HEK293 (cell line): Measurements from ENCODE around the gene SFTPD.

ENCODE experiments used
- AEBP2 ChIP-seq: fragments of 450-650 bp; formaldehyde crosslinking; IDR thresholded peaks from 2 replicates; pipeline ENCODE4 v1.5.1; 2016; ENCODE audit warnings: missing biosample characterization, missing genetic modification characterization, borderline replicate concordance
- BCL6B ChIP-seq: fragments of 450-650 bp; formaldehyde crosslinking; IDR thresholded peaks from 2 replicates; pipeline ENCODE4 v1.5.1; 2017; ENCODE audit warnings: missing biosample characterization, missing genetic modification characterization
- GLI2 ChIP-seq: fragments of 450-650 bp; formaldehyde crosslinking; IDR thresholded peaks from 2 replicates; pipeline ENCODE4; 2017; ENCODE audit warnings: missing biosample characterization, missing genetic modification characterization, low read depth, borderline replicate concordance
- GLIS1 ChIP-seq: fragments of 450-650 bp; formaldehyde crosslinking; IDR thresholded peaks from 2 replicates; pipeline ENCODE4 v1.5.1; 2016; ENCODE audit warnings: missing biosample characterization, missing genetic modification characterization
- KLF8 ChIP-seq: fragments of 450-650 bp; formaldehyde crosslinking; IDR thresholded peaks from 2 replicates; pipeline ENCODE4 v1.5.1; 2016; ENCODE audit warnings: missing biosample characterization, missing genetic modification characterization
- PBX3 ChIP-seq: sonication (generic); formaldehyde crosslinking; IDR thresholded peaks from 2 replicates; pipeline ENCODE4 v1.8.1; 2022; ENCODE audit warnings: mild to moderate bottlenecking, moderate library complexity, missing genetic modification reagents
- SCRT2 ChIP-seq: fragments of 450-650 bp; formaldehyde crosslinking; IDR thresholded peaks from 2 replicates; pipeline ENCODE4 v1.5.1; 2016; ENCODE audit warnings: missing biosample characterization, missing genetic modification characterization
- WT1 ChIP-seq: fragments of 450-650 bp; formaldehyde crosslinking; IDR thresholded peaks from 2 replicates; pipeline ENCODE4 v1.5.1; 2016; ENCODE audit warnings: missing biosample characterization, missing genetic modification characterization
- ZBTB1 ChIP-seq: fragments of 450-650 bp; formaldehyde crosslinking; IDR thresholded peaks from 2 replicates; pipeline ENCODE4 v1.5.1; 2016; ENCODE audit warnings: missing biosample characterization, missing genetic modification characterization
- ZBTB26 ChIP-seq: fragments of 450-650 bp; formaldehyde crosslinking; optimal IDR thresholded peaks from 2 replicates; pipeline ENCODE3; 2016; ENCODE audit warnings: missing biosample characterization, mild to moderate bottlenecking, missing genetic modification characterization
- ZBTB48 ChIP-seq: fragments of 450-650 bp; formaldehyde crosslinking; IDR thresholded peaks from 2 replicates; pipeline ENCODE4 v1.5.1; 2016; ENCODE audit warnings: missing biosample characterization, missing genetic modification characterization
- ZFP37 ChIP-seq: fragments of 450-650 bp; formaldehyde crosslinking; IDR thresholded peaks from 2 replicates; pipeline ENCODE4 v1.5.1; 2016; ENCODE audit warnings: missing biosample characterization, missing genetic modification characterization
- ZFP69B ChIP-seq: fragments of 450-650 bp; formaldehyde crosslinking; IDR thresholded peaks from 2 replicates; pipeline ENCODE4 v1.5.1; 2016; ENCODE audit warnings: missing biosample characterization, missing genetic modification characterization
- ZNF132 ChIP-seq: fragments of 450-650 bp; formaldehyde crosslinking; IDR thresholded peaks from 2 replicates; pipeline ENCODE4 v1.5.1; 2017; ENCODE audit warnings: missing biosample characterization, missing genetic modification characterization, borderline replicate concordance
- ZNF169 ChIP-seq: fragments of 450-650 bp; formaldehyde crosslinking; IDR thresholded peaks from 2 replicates; pipeline ENCODE4 v1.5.1; 2016; ENCODE audit warnings: missing biosample characterization, missing genetic modification characterization
- ZNF175 ChIP-seq: fragments of 450-650 bp; formaldehyde crosslinking; IDR thresholded peaks from 2 replicates; pipeline ENCODE4 v1.5.1; 2016; ENCODE audit warnings: missing biosample characterization, missing genetic modification characterization
- ZNF19 ChIP-seq: fragments of 450-650 bp; formaldehyde crosslinking; IDR thresholded peaks from 2 replicates; pipeline ENCODE4; 2016; ENCODE audit warnings: missing biosample characterization, missing genetic modification characterization, low read depth
- ZNF211 ChIP-seq: fragments of 450-650 bp; formaldehyde crosslinking; IDR thresholded peaks from 2 replicates; pipeline ENCODE4 v1.5.1; 2016; ENCODE audit warnings: low read depth, missing biosample characterization, missing genetic modification characterization
- ZNF223 ChIP-seq: fragments of 450-650 bp; formaldehyde crosslinking; IDR thresholded peaks from 2 replicates; pipeline ENCODE4 v1.5.1; 2016; ENCODE audit warnings: missing biosample characterization, missing genetic modification characterization
- ZNF24 ChIP-seq: fragments of 450-650 bp; formaldehyde crosslinking; IDR thresholded peaks from 2 replicates; pipeline ENCODE4 v1.5.1; 2016; ENCODE audit warnings: missing biosample characterization, missing genetic modification characterization
- ZNF248 ChIP-seq: fragments of 450-650 bp; formaldehyde crosslinking; IDR thresholded peaks from 2 replicates; pipeline ENCODE4 v1.5.1; 2017; ENCODE audit warnings: missing biosample characterization, missing genetic modification characterization
- ZNF280D ChIP-seq: fragments of 450-650 bp; formaldehyde crosslinking; IDR thresholded peaks from 2 replicates; pipeline ENCODE4 v1.5.1; 2016; ENCODE audit warnings: missing biosample characterization, missing genetic modification characterization
- ZNF416 ChIP-seq: fragments of 450-650 bp; formaldehyde crosslinking; IDR thresholded peaks from 2 replicates; pipeline ENCODE4 v1.5.1; 2016; ENCODE audit warnings: missing biosample characterization, missing genetic modification characterization
- ZNF449 ChIP-seq: fragments of 450-650 bp; formaldehyde crosslinking; IDR thresholded peaks from 2 replicates; pipeline ENCODE4 v1.5.1; 2017; ENCODE audit warnings: missing biosample characterization, mild to moderate bottlenecking, missing genetic modification characterization, moderate library complexity
- ZNF473 ChIP-seq: fragments of 450-650 bp; formaldehyde crosslinking; IDR thresholded peaks from 2 replicates; pipeline ENCODE4 v1.5.1; 2017; ENCODE audit warnings: missing biosample characterization, missing genetic modification characterization
- ZNF621 ChIP-seq: fragments of 450-650 bp; formaldehyde crosslinking; IDR thresholded peaks from 2 replicates; pipeline ENCODE4 v1.5.1; 2017; ENCODE audit warnings: missing biosample characterization, missing genetic modification characterization
- ZNF624 ChIP-seq: fragments of 450-650 bp; formaldehyde crosslinking; IDR thresholded peaks from 2 replicates; pipeline ENCODE4 v1.5.1; 2017; ENCODE audit warnings: missing biosample characterization, missing genetic modification characterization
- ZNF670 ChIP-seq: fragments of 450-650 bp; formaldehyde crosslinking; IDR thresholded peaks from 2 replicates; pipeline ENCODE4 v1.5.1; 2016; ENCODE audit warnings: missing biosample characterization, missing genetic modification characterization, low read depth
- ZNF707 ChIP-seq: fragments of 450-650 bp; formaldehyde crosslinking; IDR thresholded peaks from 2 replicates; pipeline ENCODE4 v1.5.1; 2016; ENCODE audit warnings: missing biosample characterization, missing genetic modification characterization
- ZNF776 ChIP-seq: fragments of 450-650 bp; formaldehyde crosslinking; IDR thresholded peaks from 2 replicates; pipeline ENCODE4 v1.5.0; 2017; ENCODE audit warnings: missing biosample characterization, missing genetic modification characterization, borderline replicate concordance
- ZNF791 ChIP-seq: fragments of 450-650 bp; formaldehyde crosslinking; IDR thresholded peaks from 2 replicates; pipeline ENCODE4 v1.5.1; 2016; ENCODE audit warnings: missing biosample characterization, missing genetic modification characterization
- ZNF792 ChIP-seq: fragments of 450-650 bp; formaldehyde crosslinking; IDR thresholded peaks from 2 replicates; pipeline ENCODE4 v1.5.1; 2016; ENCODE audit warnings: missing biosample characterization, missing genetic modification characterization
- ZNF837 ChIP-seq: fragments of 450-650 bp; formaldehyde crosslinking; IDR thresholded peaks from 2 replicates; pipeline ENCODE4 v1.5.1; 2016; ENCODE audit warnings: missing biosample characterization, missing genetic modification characterization
- ZSCAN16 ChIP-seq: fragments of 450-650 bp; formaldehyde crosslinking; IDR thresholded peaks from 2 replicates; pipeline ENCODE4 v1.5.1; 2016; ENCODE audit warnings: missing biosample characterization, missing genetic modification characterization

Gene SFTPD

GRCh38 chr10:79929409-79929904, 19.4 kb downstream of the SFTPD start (continued):
- TF ChIP-seq ZNF449 (tag by site-specific recombination) (peak; percentile 69), PBX3 (CRISPR knock-in tag) (no peak), ZNF280D (tag by site-specific recombination) (no peak), ZSCAN16 (tag by site-specific recombination) (no peak), ZNF175 (no peak), GLI2 (tag by site-specific recombination) (no peak), ZFP69B (tag by site-specific recombination) (no peak), GLIS1 (tag by site-specific recombination) (no peak), ZNF707 (tag by site-specific recombination) (no peak), WT1 (tag by site-specific recombination) (no peak), BCL6B (tag by site-specific recombination) (no peak), ZBTB26 (tag by site-specific recombination) (peak; percentile 30), ZNF416 (tag by site-specific recombination) (no peak), ZNF791 (tag by site-specific recombination) (no peak), ZNF223 (no peak), ZNF621 (tag by site-specific recombination) (no peak), ZNF248 (tag by site-specific recombination) (no peak), ZNF473 (tag by site-specific recombination) (no peak), ZNF132 (tag by site-specific recombination) (no peak), AEBP2 (no peak), ZNF670 (tag by site-specific recombination) (no peak), ZNF792 (tag by site-specific recombination) (no peak), ZNF211 (tag by site-specific recombination) (no peak), ZNF624 (tag by site-specific recombination) (no peak), ZNF24 (tag by site-specific recombination) (peak; percentile 72), ZNF169 (no peak), KLF8 (no peak), ZNF19 (tag by site-specific recombination) (no peak), ZBTB1 (no peak), ZNF837 (no peak), ZBTB48 (tag by site-specific recombination) (0 out of 2 replicates have a peak, but pooled peaks have one; percentile 45), ZFP37 (tag by site-specific recombination) (no peak), ZNF776 (no peak), SCRT2 (peak; percentile 57)
